ENCODE measurements around the gene RBM42.
"Not testable (repeated sequence)": the region's sequence is repeated elsewhere in the genome, so short reads cannot be mapped to it uniquely, and the experiment has no call there.

Gene RBM42

GRCh38 chr19:35654828-35655227 lies 26.0 kb downstream of the RBM42 start:
- DNase-seq (ENCODE audit: low read depth) = not testable (repeated sequence)

GRCh38 chr19:35655600-35655999 lies 26.8 kb downstream of the RBM42 start:
- no peak for DNase-seq (ENCODE audit: low read depth)

GRCh38 chr19:35656700-35657099 lies 27.9 kb downstream of the RBM42 start:
- DNase-seq (ENCODE audit: low read depth) = no peak

DNA sequence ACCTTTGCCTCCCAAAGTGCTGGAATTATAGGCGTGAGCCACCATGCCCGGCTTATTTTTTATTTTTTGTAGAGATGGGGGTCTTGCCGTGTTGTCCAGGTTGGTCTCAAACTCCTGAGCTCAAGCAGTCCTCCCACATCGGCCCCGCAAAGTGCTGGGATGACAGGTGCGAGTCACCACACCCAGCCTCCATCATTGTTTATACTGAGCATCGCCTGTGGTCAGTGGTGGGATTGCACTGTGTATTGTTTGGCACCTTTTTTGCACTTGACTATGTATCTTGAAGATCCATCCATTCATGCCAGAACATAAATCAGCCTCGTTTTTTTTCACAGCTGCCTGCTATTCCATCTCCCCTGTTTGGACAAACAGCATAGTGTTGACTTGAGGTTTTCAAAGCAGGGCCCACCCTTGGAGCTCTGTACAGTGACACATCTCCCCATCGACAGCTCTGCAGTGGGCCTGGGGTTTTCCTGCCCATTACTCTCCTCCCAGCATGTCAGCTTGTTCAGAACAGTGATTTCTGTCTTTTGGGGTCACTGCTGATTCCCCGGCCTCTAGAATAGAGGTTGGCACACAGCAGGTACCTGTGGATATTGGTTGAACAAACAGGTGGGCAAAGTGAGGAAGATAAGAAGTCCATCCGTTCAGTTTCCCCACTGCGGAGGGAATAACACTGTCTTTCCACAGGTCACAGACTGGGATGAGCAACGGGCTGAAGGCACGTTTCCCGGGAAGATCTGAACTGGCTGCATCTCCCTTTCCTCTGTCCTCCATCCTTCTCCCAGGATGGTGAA lies 29.3 kb downstream of the RBM42 start:
- DNase-seq (ENCODE audit: low read depth) = no peak

- DNase-seq (ENCODE audit: low read depth) = no peak
Observed at GRCh38 chr19:35661995-35662340, 33.1 kb downstream of the RBM42 start.

DNA sequence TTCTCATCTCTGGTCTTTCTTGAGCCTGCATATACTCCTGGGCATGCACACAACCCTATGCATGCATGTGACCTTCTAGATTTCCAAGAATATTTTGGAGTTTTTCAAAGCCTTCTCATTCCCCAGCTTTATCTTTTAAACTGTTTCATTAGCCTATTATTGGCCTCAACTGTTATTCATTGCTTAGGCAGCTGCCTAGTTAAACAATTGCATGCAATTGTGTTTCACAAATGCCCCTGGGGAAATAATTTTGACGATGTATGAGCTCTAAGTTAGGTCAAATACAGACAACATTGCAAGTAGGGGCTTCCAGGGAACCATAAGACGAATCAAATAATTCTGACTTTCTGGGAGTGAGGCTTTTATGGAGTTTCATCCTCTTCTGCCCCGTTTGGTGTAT lies 35.1 kb downstream of the RBM42 start:
- DNase-seq (ENCODE audit: low read depth) = no peak

DNA sequence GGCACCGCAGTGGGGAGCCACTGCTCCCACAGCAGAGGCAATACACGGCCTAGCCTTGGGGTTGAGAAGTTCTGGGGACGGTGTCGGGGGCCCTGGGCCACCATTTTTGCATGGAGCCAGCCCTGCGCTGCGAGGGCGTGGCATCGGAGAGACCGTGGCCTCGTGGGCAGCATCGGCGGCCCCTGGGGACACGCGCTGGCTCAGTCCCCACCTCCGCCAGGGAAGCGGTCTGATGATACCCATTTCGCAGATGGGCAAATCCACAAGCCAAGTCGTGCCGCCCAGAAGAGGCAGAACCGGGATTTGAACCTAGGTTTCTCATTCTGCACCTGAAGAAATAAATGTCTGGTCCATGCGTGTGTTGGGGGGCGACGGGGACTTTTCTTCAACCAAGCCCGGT lies 36.3 kb downstream of the RBM42 start:
- no peak for DNase-seq (ENCODE audit: low read depth)

DNA sequence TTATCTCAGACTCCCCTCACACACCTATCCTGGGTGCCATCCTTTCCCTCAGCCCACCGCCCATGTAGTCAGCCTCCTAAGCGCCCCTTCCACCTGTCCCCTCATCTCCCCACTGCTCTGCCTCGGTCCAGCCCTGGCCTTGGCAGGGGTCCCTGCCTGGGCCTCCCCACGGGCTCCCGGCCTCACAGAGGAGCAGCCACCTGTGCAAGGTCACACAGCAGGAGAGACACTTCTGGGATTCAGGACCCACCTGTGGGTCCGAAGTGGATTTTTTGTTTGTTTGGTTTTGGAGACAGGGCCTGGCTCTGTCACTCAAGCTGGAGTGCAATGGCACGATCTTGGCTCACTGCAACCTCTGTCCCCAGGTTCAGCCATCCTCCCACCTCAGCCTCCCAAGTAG lies 36.8 kb downstream of the RBM42 start:
- no peak for DNase-seq (ENCODE audit: low read depth)

- no peak for DNase-seq (ENCODE audit: low read depth)
Observed at GRCh38 chr19:35666251-35666913, 37.5 kb downstream of the RBM42 start, which contains the start of gene UPK1A. Gene UPK1A, plus strand, starts transcription at chr19:35666517. Its CDS starts 296 bp downstream, at chr19:35666813.

GRCh38 chr19:35669566-35669965 lies 40.7 kb downstream of the RBM42 start:
- no peak for DNase-seq (ENCODE audit: low read depth)

DNA sequence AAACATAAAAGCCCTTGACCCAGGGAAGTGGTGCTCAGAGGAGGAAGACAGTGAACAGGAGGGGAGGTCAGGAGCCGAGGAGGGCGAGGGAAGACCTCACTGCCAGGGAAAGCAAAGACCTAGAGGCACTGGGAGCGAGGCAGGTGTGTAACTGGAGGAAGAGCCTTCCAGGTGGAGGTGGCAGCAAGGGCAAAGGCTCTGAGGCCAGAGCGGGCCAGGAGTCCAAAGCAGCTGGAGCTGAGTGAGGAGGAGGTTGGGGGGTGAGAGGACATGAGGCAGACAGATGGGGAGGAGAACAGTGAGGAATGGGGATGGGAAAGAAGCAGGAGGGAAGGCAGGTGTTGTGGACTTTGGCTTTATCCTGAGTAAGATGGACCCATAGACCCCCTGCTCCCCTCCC lies 41.1 kb downstream of the RBM42 start:
- no peak for DNase-seq (ENCODE audit: low read depth)

GRCh38 chr19:35670686-35671085 lies 41.9 kb downstream of the RBM42 start:
- no peak for DNase-seq (ENCODE audit: low read depth)

DNA sequence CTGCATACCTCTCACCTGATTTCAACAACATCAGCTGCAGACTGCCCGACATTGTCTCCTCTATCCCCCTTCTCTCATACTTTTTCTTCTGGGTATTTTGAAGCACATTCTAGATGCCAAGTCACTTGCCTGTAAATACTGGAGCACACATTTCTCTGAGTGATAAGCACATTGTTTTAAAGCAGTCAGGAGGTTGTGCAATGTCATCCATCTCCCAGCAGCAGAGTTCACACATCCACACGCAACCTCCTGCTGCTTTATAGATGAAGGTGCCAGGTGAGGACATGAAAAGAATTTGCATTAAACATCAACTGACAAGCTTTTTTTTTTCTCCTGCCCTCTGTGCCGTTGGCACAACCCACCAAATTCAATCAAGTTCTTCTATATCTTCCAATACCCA lies 43.0 kb downstream of the RBM42 start:
- DNase-seq (ENCODE audit: low read depth) = no peak

GRCh38 chr19:35673121-35673804 lies 44.4 kb downstream of the RBM42 start:
- DNase-seq (ENCODE audit: low read depth) = peak; percentile 7

GRCh38 chr19:35675589-35676140 lies 46.8 kb downstream of the RBM42 start:
- DNase-seq (ENCODE audit: low read depth) = no peak

Measured in stimulated activated CD8-positive, alpha-beta memory T cell treated with anti-CD3 and anti-CD28 coated beads, Interleukin-12 subunit alpha, Interleukin-12 subunit beta, amount 100 ng/mL, for 4 hours (primary cell).